Ishikawa (cell line): Measurements from ENCODE around the gene OSR1.

Experiments
- CEBPB ChIP-seq: IDR thresholded peaks from 2 replicates; pipeline ENCODE4 v1.6.1; 2012
- CREB1 ChIP-seq: IDR thresholded peaks from 2 replicates; pipeline ENCODE4 v1.6.1; 2012; ENCODE audit warnings: low read depth
- EGR1 ChIP-seq: IDR thresholded peaks from 2 replicates; pipeline ENCODE4 v1.6.1; 2012
- EP300 ChIP-seq: IDR thresholded peaks from 2 replicates; pipeline ENCODE4 v1.6.1; 2012; ENCODE audit warnings: borderline replicate concordance
- FOXM1 ChIP-seq: IDR thresholded peaks from 2 replicates; pipeline ENCODE4 v1.6.1; 2012; ENCODE audit warnings: low read depth, borderline replicate concordance
- MAX ChIP-seq: IDR thresholded peaks from 2 replicates; pipeline ENCODE4 v1.6.1; 2012
- NFIC ChIP-seq: IDR thresholded peaks from 2 replicates; pipeline ENCODE4 v1.6.1; 2012
- RAD21 ChIP-seq: IDR thresholded peaks from 2 replicates; pipeline ENCODE4 v1.6.1; 2012; ENCODE audit warnings: low read depth
- TAF1 ChIP-seq: IDR thresholded peaks from 2 replicates; pipeline ENCODE4 v1.6.1; 2012; ENCODE audit warnings: low read depth, mild to moderate bottlenecking
- TCF12 ChIP-seq: IDR thresholded peaks from 2 replicates; pipeline ENCODE4 v1.6.1; 2012; ENCODE audit warnings: low read depth
- TEAD4 ChIP-seq: IDR thresholded peaks from 2 replicates; pipeline ENCODE4 v1.6.1; 2012
- YY1 ChIP-seq: IDR thresholded peaks from 2 replicates; pipeline ENCODE4 v1.6.1; 2012; ENCODE audit warnings: low read depth
- ZBTB7A ChIP-seq: IDR thresholded peaks from 2 replicates; pipeline ENCODE4 v1.6.1; 2012; ENCODE audit warnings: low read depth
- TF ChIP-seq, protein P1 (sequence below): IDR thresholded peaks from 2 replicates; pipeline ENCODE4 v1.6.1; 2012; ENCODE audit warnings: low read depth, mild to moderate bottlenecking
- TF ChIP-seq, protein P2 (sequence below): IDR thresholded peaks from 2 replicates; pipeline ENCODE4 v1.6.1; 2012

Gene OSR1

GRCh38 chr2:19349911-19350677 lies 8.3 kb downstream of the OSR1 start:
- TF ChIP-seq RAD21 (peak; percentile 68; the same call in 1 of the 2 replicates), NFIC (no peak)

GRCh38 chr2:19348692-19349091 lies 9.7 kb downstream of the OSR1 start:
- TF ChIP-seq RAD21 (no peak), FOXM1 (no peak), TAF1 (no peak), TEAD4 (no peak), CEBPB (no peak), EP300 (no peak), YY1 (no peak), CREB1 (no peak), EGR1 (no peak), TCF12 (no peak), ZBTB7A (no peak)
- TF ChIP-seq, protein P1, sequence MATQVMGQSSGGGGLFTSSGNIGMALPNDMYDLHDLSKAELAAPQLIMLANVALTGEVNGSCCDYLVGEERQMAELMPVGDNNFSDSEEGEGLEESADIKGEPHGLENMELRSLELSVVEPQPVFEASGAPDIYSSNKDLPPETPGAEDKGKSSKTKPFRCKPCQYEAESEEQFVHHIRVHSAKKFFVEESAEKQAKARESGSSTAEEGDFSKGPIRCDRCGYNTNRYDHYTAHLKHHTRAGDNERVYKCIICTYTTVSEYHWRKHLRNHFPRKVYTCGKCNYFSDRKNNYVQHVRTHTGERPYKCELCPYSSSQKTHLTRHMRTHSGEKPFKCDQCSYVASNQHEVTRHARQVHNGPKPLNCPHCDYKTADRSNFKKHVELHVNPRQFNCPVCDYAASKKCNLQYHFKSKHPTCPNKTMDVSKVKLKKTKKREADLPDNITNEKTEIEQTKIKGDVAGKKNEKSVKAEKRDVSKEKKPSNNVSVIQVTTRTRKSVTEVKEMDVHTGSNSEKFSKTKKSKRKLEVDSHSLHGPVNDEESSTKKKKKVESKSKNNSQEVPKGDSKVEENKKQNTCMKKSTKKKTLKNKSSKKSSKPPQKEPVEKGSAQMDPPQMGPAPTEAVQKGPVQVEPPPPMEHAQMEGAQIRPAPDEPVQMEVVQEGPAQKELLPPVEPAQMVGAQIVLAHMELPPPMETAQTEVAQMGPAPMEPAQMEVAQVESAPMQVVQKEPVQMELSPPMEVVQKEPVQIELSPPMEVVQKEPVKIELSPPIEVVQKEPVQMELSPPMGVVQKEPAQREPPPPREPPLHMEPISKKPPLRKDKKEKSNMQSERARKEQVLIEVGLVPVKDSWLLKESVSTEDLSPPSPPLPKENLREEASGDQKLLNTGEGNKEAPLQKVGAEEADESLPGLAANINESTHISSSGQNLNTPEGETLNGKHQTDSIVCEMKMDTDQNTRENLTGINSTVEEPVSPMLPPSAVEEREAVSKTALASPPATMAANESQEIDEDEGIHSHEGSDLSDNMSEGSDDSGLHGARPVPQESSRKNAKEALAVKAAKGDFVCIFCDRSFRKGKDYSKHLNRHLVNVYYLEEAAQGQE = no peak
- TF ChIP-seq, protein P2, sequence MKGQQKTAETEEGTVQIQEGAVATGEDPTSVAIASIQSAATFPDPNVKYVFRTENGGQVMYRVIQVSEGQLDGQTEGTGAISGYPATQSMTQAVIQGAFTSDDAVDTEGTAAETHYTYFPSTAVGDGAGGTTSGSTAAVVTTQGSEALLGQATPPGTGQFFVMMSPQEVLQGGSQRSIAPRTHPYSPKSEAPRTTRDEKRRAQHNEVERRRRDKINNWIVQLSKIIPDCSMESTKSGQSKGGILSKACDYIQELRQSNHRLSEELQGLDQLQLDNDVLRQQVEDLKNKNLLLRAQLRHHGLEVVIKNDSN = no peak

GRCh38 chr2:19347619-19348562 lies 10.5 kb downstream of the OSR1 start:
- TF ChIP-seq, protein P1 = 0 out of 2 replicates have a peak, but pooled peaks have one; percentile 13
- peak; percentile 71 for TF ChIP-seq ZBTB7A
- TF ChIP-seq EGR1 = no peak
- TF ChIP-seq TAF1 = peak; percentile 93
- TF ChIP-seq TEAD4 = no peak; the same call in 1 of the 2 replicates
- peak; percentile 59 for TF ChIP-seq MAX
- TF ChIP-seq CEBPB = peak; percentile 79
- TF ChIP-seq EP300 = 0 out of 2 replicates have a peak, but pooled peaks have one; percentile 10
- TF ChIP-seq NFIC = 0 out of 2 replicates have a peak, but pooled peaks have one; percentile 21
- TF ChIP-seq FOXM1 = no peak
- peak; percentile 63; the same call in 1 of the 2 replicates for TF ChIP-seq YY1
- TF ChIP-seq, protein P2 = peak; percentile 68
- TF ChIP-seq TCF12 = peak; percentile 49; the same call in 1 of the 2 replicates
- TF ChIP-seq CREB1 = peak; percentile 99

DNA sequence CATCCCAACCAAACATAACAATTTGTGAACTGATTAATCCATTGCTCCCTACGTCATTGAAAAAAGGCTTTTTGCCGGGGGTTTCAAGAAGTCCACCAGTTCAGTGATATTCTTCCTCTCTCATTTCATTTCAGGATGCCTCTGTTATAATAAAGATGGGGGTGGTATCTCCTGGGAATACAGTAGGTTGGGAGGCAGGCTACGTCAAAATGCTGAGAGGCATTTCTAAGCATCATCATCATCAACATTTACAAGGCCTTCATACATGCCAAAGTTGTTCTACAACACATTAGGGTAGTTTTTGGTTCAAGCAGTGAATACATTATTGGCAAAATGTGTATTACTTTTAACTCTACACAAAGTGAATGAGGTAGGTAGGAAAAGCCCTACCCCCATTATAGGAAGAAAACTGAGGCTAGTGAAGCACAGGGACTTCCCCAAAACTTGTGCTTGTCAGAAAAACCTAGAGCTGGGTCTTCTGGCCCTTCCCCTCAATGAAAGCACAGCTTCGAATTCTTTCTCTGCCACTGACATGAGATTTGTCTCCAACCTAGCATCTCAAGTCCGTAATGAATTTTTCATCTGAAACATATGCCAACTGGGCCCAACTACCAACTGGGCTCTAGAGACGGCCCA lies 11.3 kb downstream of the OSR1 start:
- TF ChIP-seq NFIC (no peak), FOXM1 (no peak), CEBPB (no peak), RAD21 (no peak), MAX (no peak)

DNA sequence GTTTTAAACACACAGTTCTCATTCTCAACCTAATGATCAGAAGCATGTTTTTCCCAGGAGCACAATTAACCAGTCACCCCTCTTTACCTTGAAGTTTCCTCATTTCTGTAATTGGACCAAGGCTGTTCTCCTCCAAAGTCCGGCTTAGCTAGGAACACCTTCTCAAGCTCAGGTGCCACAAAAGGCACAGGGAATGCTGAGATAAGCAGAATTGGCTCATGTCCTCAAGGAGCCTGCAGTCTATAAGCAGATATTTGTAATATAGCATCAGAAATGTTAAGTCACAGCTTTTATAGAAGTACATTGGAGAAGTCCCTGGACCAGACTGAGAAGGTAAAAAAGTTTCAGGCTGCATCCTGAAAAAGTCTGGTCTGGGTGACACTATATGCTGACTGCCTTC lies 20.7 kb downstream of the OSR1 start:
- no peak for TF ChIP-seq EGR1
- TF ChIP-seq TEAD4 = no peak
- TF ChIP-seq FOXM1 = no peak
- no peak for TF ChIP-seq MAX
- TF ChIP-seq, protein P1 = no peak
- TF ChIP-seq CEBPB = no peak
- TF ChIP-seq CREB1 = no peak
- TF ChIP-seq, protein P2 = no peak
- TF ChIP-seq NFIC = no peak
- no peak for TF ChIP-seq YY1
- TF ChIP-seq TCF12 = no peak
- no peak for TF ChIP-seq EP300
- TF ChIP-seq ZBTB7A = no peak
- TF ChIP-seq TAF1 = no peak
- TF ChIP-seq RAD21 = no peak
